NOMO-1 (cell line): ENCODE measurements around the gene SLC24A3.

Source experiments
- DNase-seq, 2 experiments: peaks; one replicate each; lab custom pipeline; 2025; ENCODE audit not compliant: unreplicated experiment in 2 of 2; lab: John Stamatoyannopoulos, UW

SLC24A3 gene

GRCh38 chr20:19378058-19378457 lies 165.6 kb downstream of the SLC24A3 start:
- no peak for DNase-seq

- no peak for DNase-seq
Measured at GRCh38 chr20:19380211-19380610, 167.8 kb downstream of the SLC24A3 start.

- no peak for DNase-seq
Measured at GRCh38 chr20:19381947-19382346, 169.5 kb downstream of the SLC24A3 start.

GRCh38 chr20:19382386-19383340 lies 170.2 kb downstream of the SLC24A3 start:
- DNase-seq: no peak

GRCh38 chr20:19384940-19385339 lies 172.5 kb downstream of the SLC24A3 start:
- no peak for DNase-seq

GRCh38 chr20:19387251-19387650 lies 174.8 kb downstream of the SLC24A3 start:
- DNase-seq: no peak

GRCh38 chr20:19392344-19393130 lies 180.1 kb downstream of the SLC24A3 start:
- DNase-seq: no peak

- no peak for DNase-seq
Measured at GRCh38 chr20:19396460-19397081, 184.1 kb downstream of the SLC24A3 start.

- DNase-seq: no peak
Measured at GRCh38 chr20:19397226-19397625, 184.8 kb downstream of the SLC24A3 start.

- DNase-seq: peak; percentile 7 to 8
Measured at GRCh38 chr20:19397666-19398065, 185.2 kb downstream of the SLC24A3 start.

- no peak for DNase-seq
Measured at GRCh38 chr20:19401096-19401495, 188.7 kb downstream of the SLC24A3 start.

GRCh38 chr20:19403549-19403948 lies 191.1 kb downstream of the SLC24A3 start:
- DNase-seq: no peak

- no peak for DNase-seq
Measured at GRCh38 chr20:19404826-19405225, 192.4 kb downstream of the SLC24A3 start.

GRCh38 chr20:19405958-19406357 lies 193.5 kb downstream of the SLC24A3 start:
- no peak for DNase-seq

GRCh38 chr20:19406381-19406780 lies 193.9 kb downstream of the SLC24A3 start:
- no peak for DNase-seq

GRCh38 chr20:19407196-19407595 lies 194.8 kb downstream of the SLC24A3 start:
- DNase-seq: no peak

GRCh38 chr20:19407736-19408135 lies 195.3 kb downstream of the SLC24A3 start:
- no peak for DNase-seq

GRCh38 chr20:19408971-19409370 lies 196.5 kb downstream of the SLC24A3 start:
- no peak for DNase-seq

- DNase-seq: no peak
Measured at GRCh38 chr20:19411811-19412210, 199.4 kb downstream of the SLC24A3 start.

GRCh38 chr20:19412254-19412653 lies 199.8 kb downstream of the SLC24A3 start:
- DNase-seq: no peak

GRCh38 chr20:19414600-19414999 lies 202.2 kb downstream of the SLC24A3 start:
- DNase-seq: no peak
